HCT116 (cell line): ENCODE results near the gene IL1R1.

Experiments
- ATF3 ChIP-seq: IDR thresholded peaks from 2 replicates; pipeline ENCODE4 v1.6.1; 2012
- EZH2phosphoT487 ChIP-seq: fragments of 200-600 bp; IDR thresholded peaks from 2 replicates; pipeline ENCODE4 v1.6.1; 2018; ENCODE audit warnings: antibody characterized with exemption, borderline replicate concordance
- TF ChIP-seq, protein P1 (sequence below), 3 experiments: fragments of 200-600 bp in 1 of 3; sonication (generic) in 1 of 3; IDR thresholded peaks in 2 of 3; conservative IDR thresholded peaks in 1 of 3; 2 replicates each; pipeline ENCODE4 v1.5.1; 2012 to 2017; ENCODE audit warnings: low read depth in 2 of 3, low read length in 2 of 3, antibody characterized with exemption in 1 of 3, borderline replicate concordance in 1 of 3, control low read depth in 1 of 3, mild to moderate bottlenecking in 1 of 3, mixed read lengths in 1 of 3, mixed run types in 1 of 3, moderate library complexity in 1 of 3; ENCODE audit not compliant: insufficient read depth in 1 of 3
- TF ChIP-seq, protein P2 (sequence below): IDR thresholded peaks from 2 replicates; pipeline ENCODE4 v1.6.1; 2012

DNA sequence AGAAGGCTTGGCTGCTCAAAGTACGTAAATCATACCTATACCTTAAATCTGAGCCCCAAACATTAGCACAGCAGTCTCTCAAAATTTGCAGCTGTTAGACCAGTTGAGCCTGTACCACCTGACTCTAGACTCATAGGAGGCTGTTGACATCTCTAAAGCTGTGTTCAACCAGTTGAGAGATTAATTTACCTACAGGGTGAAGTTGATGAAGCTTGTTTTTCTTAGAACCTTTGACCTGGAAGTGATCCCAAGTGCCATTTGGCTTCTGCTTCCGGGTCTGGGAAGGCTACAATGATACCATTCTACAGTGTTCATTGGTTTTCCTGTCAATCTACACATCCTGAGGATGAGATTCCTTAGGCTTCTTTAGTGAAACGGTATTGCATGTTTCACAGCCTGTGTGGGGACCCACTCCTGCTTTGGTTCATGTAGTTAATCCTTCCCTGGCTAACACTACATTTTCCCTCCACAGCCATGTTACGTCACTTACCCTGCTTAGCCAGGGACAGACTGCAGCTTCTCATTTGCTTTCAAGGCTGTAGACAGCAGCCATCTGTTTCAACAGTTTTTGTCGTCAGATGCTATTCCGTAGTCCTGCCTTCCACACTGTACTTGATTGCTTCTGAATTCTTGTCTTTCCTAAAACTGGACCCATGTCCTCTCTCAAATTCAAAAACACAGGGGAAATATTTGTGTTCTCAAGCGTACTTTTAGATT lies 39.5 kb downstream of the IL1R1 start:
- TF ChIP-seq, protein P1, sequence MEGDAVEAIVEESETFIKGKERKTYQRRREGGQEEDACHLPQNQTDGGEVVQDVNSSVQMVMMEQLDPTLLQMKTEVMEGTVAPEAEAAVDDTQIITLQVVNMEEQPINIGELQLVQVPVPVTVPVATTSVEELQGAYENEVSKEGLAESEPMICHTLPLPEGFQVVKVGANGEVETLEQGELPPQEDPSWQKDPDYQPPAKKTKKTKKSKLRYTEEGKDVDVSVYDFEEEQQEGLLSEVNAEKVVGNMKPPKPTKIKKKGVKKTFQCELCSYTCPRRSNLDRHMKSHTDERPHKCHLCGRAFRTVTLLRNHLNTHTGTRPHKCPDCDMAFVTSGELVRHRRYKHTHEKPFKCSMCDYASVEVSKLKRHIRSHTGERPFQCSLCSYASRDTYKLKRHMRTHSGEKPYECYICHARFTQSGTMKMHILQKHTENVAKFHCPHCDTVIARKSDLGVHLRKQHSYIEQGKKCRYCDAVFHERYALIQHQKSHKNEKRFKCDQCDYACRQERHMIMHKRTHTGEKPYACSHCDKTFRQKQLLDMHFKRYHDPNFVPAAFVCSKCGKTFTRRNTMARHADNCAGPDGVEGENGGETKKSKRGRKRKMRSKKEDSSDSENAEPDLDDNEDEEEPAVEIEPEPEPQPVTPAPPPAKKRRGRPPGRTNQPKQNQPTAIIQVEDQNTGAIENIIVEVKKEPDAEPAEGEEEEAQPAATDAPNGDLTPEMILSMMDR (IDR thresholded peaks at IDR 0.05 in 2 of 3, conservative IDR thresholded peaks at IDR 0.05 in 1 of 3; ENCODE audit: borderline replicate concordance in 1 of 3, insufficient read depth in 1 of 3, low read depth in 2 of 3, low read length in 2 of 3), result no peak
- TF ChIP-seq EZH2phosphoT487 (no peak), ATF3 (no peak)
- TF ChIP-seq, protein P2, sequence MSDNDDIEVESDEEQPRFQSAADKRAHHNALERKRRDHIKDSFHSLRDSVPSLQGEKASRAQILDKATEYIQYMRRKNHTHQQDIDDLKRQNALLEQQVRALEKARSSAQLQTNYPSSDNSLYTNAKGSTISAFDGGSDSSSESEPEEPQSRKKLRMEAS, result no peak
